GM12891 (cell line): ENCODE results near the gene DDRGK1.

Experiments
- PAX5 ChIP-seq: IDR thresholded peaks from 2 replicates; pipeline ENCODE4 v1.6.1; 2011; ENCODE audit warnings: low read length, moderate library complexity, mild to moderate bottlenecking; ENCODE audit not compliant: insufficient read depth, severe bottlenecking
- POLR2A ChIP-seq: IDR thresholded peaks from 2 replicates; pipeline ENCODE4 v1.6.1; 2011; ENCODE audit warnings: low read depth, low read length, control low read depth

- TF ChIP-seq PAX5 (no peak), POLR2A (no peak)
Measured at GRCh38 chr20:3162080-3162611, 42.3 kb downstream of the DDRGK1 start.
